ENCODE measurements around the gene THEM4.

- TF ChIP-seq CTCF (IDR thresholded peaks at IDR 0.05 in 8 of 11, conservative IDR thresholded peaks at IDR 0.05 in 3 of 11) (no peak), POLR2AphosphoS5 (IDR thresholded peaks at IDR 0.05) (no peak)
These were observed 63.2 kb downstream of the THEM4 start for GRCh38 chr1:151846062-151846568.
